Sigmoid colon (tissue), 7 donors: ENCODE data around the gene C5orf24. TPM values are rescaled to one million over a fixed set of nuclear protein-coding genes. Genes with fewer than 3 reads are reported as not detected.
A peak's percentile ranks its signal among the peaks of the same experiment; 100 is the strongest.

Source experiments
- DNase-seq: peaks from one replicate; pipeline ENCODE4 v3.0.0-alpha.2; 2019
- H3K27ac ChIP-seq, 4 donors: fragments of 200-600 bp; sonication (generic); one replicate each; pipeline ENCODE4 v1.5.1; 2016 to 2019; ENCODE audit warnings: mild to moderate bottlenecking in 1 of 4
- H3K27me3 ChIP-seq, 3 donors: fragments of 200-600 bp; sonication (generic); one replicate each; pipeline ENCODE4 v1.5.1; 2019; ENCODE audit warnings: mild to moderate bottlenecking in 1 of 3
- H3K36me3 ChIP-seq, 4 donors: fragments of 200-600 bp; sonication (generic); one replicate each; pipeline ENCODE4 v1.5.1; 2016 to 2019
- H3K4me1 ChIP-seq, 4 donors: fragments of 200-600 bp; sonication (generic); one replicate each; pipeline ENCODE4 v1.5.1; 2017 to 2019
- H3K4me3 ChIP-seq, 4 donors: fragments of 200-600 bp; sonication (generic); one replicate each; pipeline ENCODE4 v1.5.1; 2017 to 2019; ENCODE audit warnings: mild to moderate bottlenecking in 2 of 4, moderate library complexity in 1 of 4
- H3K9me3 ChIP-seq, 4 donors: fragments of 200-600 bp in 3 of 4; sonication (generic) in 3 of 4; one replicate each; pipeline versions ENCODE4 v1.5.1 to v1.6.1; 2013 to 2019
- EP300 ChIP-seq, 4 donors: sonication (generic); formaldehyde crosslinking; IDR thresholded peaks; one replicate each; pipeline ENCODE4 v1.6.1; 2017; ENCODE audit warnings: antibody characterized with exemption in 4 of 4
- POLR2A ChIP-seq, 2 donors: fragments of 450-650 bp; IDR thresholded peaks; one replicate each; pipeline ENCODE4 v1.6.1; 2016; ENCODE audit warnings: antibody characterized with exemption in 2 of 2, mild to moderate bottlenecking in 2 of 2, moderate library complexity in 2 of 2
- POLR2AphosphoS5 ChIP-seq, 4 donors: sonication (generic); formaldehyde crosslinking; IDR thresholded peaks; one replicate each; pipeline ENCODE4 v1.6.1; 2017; ENCODE audit warnings: antibody characterized with exemption in 4 of 4
- WGBS, 2 donors: extraction: QIAGEN DNeasy Blood & Tissue Kit; methylation state at CpG; one replicate each; pipeline ENCODE4 v1.1.7; 2013; 5-methylcytosine and 5-hydroxymethylcytosine counted together
- intact Hi-C: fragments of 100-400 bp; cut with DNase I; formaldehyde crosslinking; loops from one replicate; pipeline ENCODE4 v1.15.1; 2023
- polyA plus RNA-seq, 3 donors: library from polyadenylated mRNA; stranded (reverse); fragments of 200-250 nt; gene quantifications; one replicate each; pipeline ENCODE4 v1.2.3, GENCODE V29; 2013
- total RNA-seq, 4 donors: library from RNA; depleted of rRNA; stranded (reverse); fragments of >200 nt; gene quantifications; one replicate each; pipeline ENCODE4 v1.1.0, GENCODE V29; 2016
- TF ChIP-seq, protein P1 (sequence below), 4 experiments: fragments of 450-650 bp in 3 of 4; fragments of 200-600 bp in 1 of 4; IDR thresholded peaks; one replicate each; pipeline ENCODE4 v1.5.1; 2016 to 2019; ENCODE audit warnings: antibody characterized with exemption in 4 of 4, mild to moderate bottlenecking in 3 of 4, moderate library complexity in 2 of 4
- donor health status: healthy with polysubstance abuse.
- donor health status: Bipolar disorder and iron deficiency.
- donor health status: healthy.

C5orf24 gene
- total and polyA plus RNA-seq, 7 donors: 12.6 to 82.0 (median 38.0) TPM

DNA sequence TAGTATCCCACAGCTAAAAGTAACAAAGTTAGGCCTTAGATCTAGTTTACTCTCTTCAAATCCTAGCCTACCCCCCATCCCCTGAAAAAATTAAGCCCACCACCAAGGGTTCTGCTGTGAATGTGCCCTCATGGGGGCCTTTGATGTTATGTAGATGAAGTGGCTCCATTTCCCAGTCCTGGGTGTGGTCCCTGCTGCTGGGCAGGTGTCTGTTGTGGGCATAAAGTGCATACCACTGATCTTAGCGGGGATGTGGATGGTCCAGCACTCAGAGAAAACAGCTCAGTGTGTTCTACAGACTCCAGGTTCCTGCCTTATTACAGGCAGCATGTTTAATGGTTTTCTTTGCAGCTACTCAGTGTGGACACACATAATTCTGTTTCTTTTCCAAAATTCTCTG is 61.0 kb downstream of the C5orf24 start:
- Histone ChIP-seq H3K36me3 (peaks cover 0 to 23% (median 4%) of the 10 kb centered on the region in 4 donors), H3K4me1 (peaks cover 0 to 6% (median 0%) of the 10 kb centered on the region in 4 donors), H3K9me3 (no peaks in the 10 kb centered on the region), H3K4me3 (no peak overlapping the region), H3K27me3 (no peaks in the 10 kb centered on the region), H3K27ac (peak overlapping the region in 1 of 4 donors; percentile 97)
- no peak for TF ChIP-seq POLR2A (IDR thresholded peaks at IDR 0.05)
- TF ChIP-seq EP300 (IDR thresholded peaks at IDR 0.05): no peak
- TF ChIP-seq, protein P1, sequence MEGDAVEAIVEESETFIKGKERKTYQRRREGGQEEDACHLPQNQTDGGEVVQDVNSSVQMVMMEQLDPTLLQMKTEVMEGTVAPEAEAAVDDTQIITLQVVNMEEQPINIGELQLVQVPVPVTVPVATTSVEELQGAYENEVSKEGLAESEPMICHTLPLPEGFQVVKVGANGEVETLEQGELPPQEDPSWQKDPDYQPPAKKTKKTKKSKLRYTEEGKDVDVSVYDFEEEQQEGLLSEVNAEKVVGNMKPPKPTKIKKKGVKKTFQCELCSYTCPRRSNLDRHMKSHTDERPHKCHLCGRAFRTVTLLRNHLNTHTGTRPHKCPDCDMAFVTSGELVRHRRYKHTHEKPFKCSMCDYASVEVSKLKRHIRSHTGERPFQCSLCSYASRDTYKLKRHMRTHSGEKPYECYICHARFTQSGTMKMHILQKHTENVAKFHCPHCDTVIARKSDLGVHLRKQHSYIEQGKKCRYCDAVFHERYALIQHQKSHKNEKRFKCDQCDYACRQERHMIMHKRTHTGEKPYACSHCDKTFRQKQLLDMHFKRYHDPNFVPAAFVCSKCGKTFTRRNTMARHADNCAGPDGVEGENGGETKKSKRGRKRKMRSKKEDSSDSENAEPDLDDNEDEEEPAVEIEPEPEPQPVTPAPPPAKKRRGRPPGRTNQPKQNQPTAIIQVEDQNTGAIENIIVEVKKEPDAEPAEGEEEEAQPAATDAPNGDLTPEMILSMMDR (IDR thresholded peaks at IDR 0.05): no peak
- TF ChIP-seq POLR2AphosphoS5 (IDR thresholded peaks at IDR 0.05): no peak
- 75 to 93% methylated on average over 1 of the region's 1 CpG for WGBS, 2 donors
- intact Hi-C loops: no loop called here
- no peak for DNase-seq

Other genes with a start within 250 kb of the C5orf24 start
- 10 to 100 TPM; 19.4 to 41.3 (median 36.3) TPM for gene SAR1B, start 213.1 kb upstream of the C5orf24 start, total RNA-seq
- 10 to 100 TPM; 18.6 to 40.7 (median 32.8) TPM for gene SAR1B, start 213.1 kb upstream of the C5orf24 start, polyA plus RNA-seq
- gene SEC24A, start 197.2 kb upstream of the C5orf24 start, total RNA-seq: 10 to 100 TPM; 14.8 to 21.0 (median 17.0) TPM
- gene SEC24A, start 197.2 kb upstream of the C5orf24 start, polyA plus RNA-seq: 10 to 100 TPM in 2 of 3 donors, 1 to 10 TPM in 1; 7.2 to 11.8 (median 11.2) TPM
- 10 to 100 TPM; 60.5 to 81.3 (median 65.1) TPM for gene CAMLG, start 107.4 kb upstream of the C5orf24 start, total RNA-seq
- gene CAMLG, start 107.4 kb upstream of the C5orf24 start, polyA plus RNA-seq: 10 to 100 TPM; 27.0 to 54.7 (median 28.9) TPM
- 10 to 100 TPM; 35.0 to 53.6 (median 41.9) TPM for gene DDX46, start 87.2 kb upstream of the C5orf24 start, total RNA-seq
- gene DDX46, start 87.2 kb upstream of the C5orf24 start, polyA plus RNA-seq: 10 to 100 TPM; 11.4 to 26.4 (median 13.2) TPM
- 100 to 1,000 TPM in 2 of 4 donors, 10 to 100 TPM in 2; 69.0 to 123 (median 95.4) TPM for gene TXNDC15, start 28.4 kb downstream of the C5orf24 start, total RNA-seq
- 10 to 100 TPM; 13.6 to 43.6 (median 24.6) TPM for gene TXNDC15, start 28.4 kb downstream of the C5orf24 start, polyA plus RNA-seq
- gene PCBD2, start 59.2 kb downstream of the C5orf24 start, total RNA-seq: 10 to 100 TPM in 1 of 4 donors, 1 to 10 TPM in 3; 4.2 to 10.8 (median 7.8) TPM
- 10 to 100 TPM in 1 of 3 donors, 1 to 10 TPM in 2; 7.6 to 10.6 (median 8.4) TPM for gene PCBD2, start 59.2 kb downstream of the C5orf24 start, polyA plus RNA-seq
- 1 to 10 TPM in 1 of 4 donors, not detected in 3; 1.4 TPM for gene CATSPER3, start 121.9 kb downstream of the C5orf24 start, total RNA-seq
- 1 to 10 TPM in 1 of 3 donors, under 1 TPM in 1, not detected in 1; 0.57 to 1.2 TPM for gene CATSPER3, start 121.9 kb downstream of the C5orf24 start, polyA plus RNA-seq
- 1 to 10 TPM; 1.6 to 5.8 (median 3.5) TPM for gene PITX1, start 188.3 kb downstream of the C5orf24 start, total RNA-seq
- gene PITX1, start 188.3 kb downstream of the C5orf24 start, polyA plus RNA-seq: 1 to 10 TPM; 6.0 to 7.2 (median 6.3) TPM